HG03354 (cell line): ENCODE data around the gene MEIOSIN.
"Not testable (repeated sequence)": the region's sequence is repeated elsewhere in the genome, so short reads cannot be mapped to it uniquely, and the experiment has no call there.

Source experiments
- ATAC-seq: cut with Tn5 transposase; IDR thresholded peaks from one replicate; pipeline ENCODE4 v1.9.1; 2021; ENCODE audit warnings: mild to moderate bottlenecking; ENCODE audit not compliant: unreplicated experiment, poor library complexity, severe bottlenecking

The MEIOSIN gene

GRCh38 chr19:45791744-45792469 lies 58.7 kb downstream of the MEIOSIN start:
- ATAC-seq = no peak

- ATAC-seq = peak; percentile 94
These were observed 59.4 kb downstream of the MEIOSIN start, which contains the start of gene DMWD for GRCh38 chr19:45792470-45793177. TSS of gene DMWD (minus strand) at chr19:45792845. CDS start at chr19:45792756, 89 bp downstream.

- no peak for ATAC-seq
These were observed 59.9 kb downstream of the MEIOSIN start for GRCh38 chr19:45793178-45793564.

- ATAC-seq = no peak
These were observed 60.6 kb downstream of the MEIOSIN start for GRCh38 chr19:45793876-45794275.

- ATAC-seq = no peak
These were observed 61.4 kb downstream of the MEIOSIN start for GRCh38 chr19:45794627-45795026.

GRCh38 chr19:45798995-45799517 lies 65.8 kb downstream of the MEIOSIN start:
- ATAC-seq = no peak

- ATAC-seq = not testable (repeated sequence)
These were observed 66.3 kb downstream of the MEIOSIN start for GRCh38 chr19:45799541-45799940.

GRCh38 chr19:45800070-45800553 lies 66.9 kb downstream of the MEIOSIN start:
- no peak for ATAC-seq

GRCh38 chr19:45801603-45802175 lies 68.5 kb downstream of the MEIOSIN start:
- ATAC-seq = no peak

- no peak for ATAC-seq
These were observed 71.1 kb downstream of the MEIOSIN start for GRCh38 chr19:45804140-45804958.

GRCh38 chr19:45804959-45805230 lies 71.7 kb downstream of the MEIOSIN start:
- no peak for ATAC-seq

- ATAC-seq = no peak
These were observed 72.5 kb downstream of the MEIOSIN start for GRCh38 chr19:45805719-45806118.

GRCh38 chr19:45809643-45810159 lies 76.5 kb downstream of the MEIOSIN start:
- ATAC-seq = no peak

GRCh38 chr19:45812297-45812696 lies 79.1 kb downstream of the MEIOSIN start:
- no peak for ATAC-seq
